Smooth muscle cell (in vitro differentiated cells): Measurements from ENCODE around the gene FAM111A. TPM values are rescaled to one million over a fixed set of nuclear protein-coding genes. Genes with fewer than 3 reads are reported as not detected.

Experiments
- DNase-seq: peaks from one replicate; lab custom pipeline; 2025; ENCODE audit not compliant: unreplicated experiment; lab: John Stamatoyannopoulos, UW
- H2AFZ ChIP-seq: fragments of 200-600 bp; sonication (generic); 2 replicates; pipeline ENCODE4 v1.6.0; 2016; ENCODE audit warnings: antibody characterized with exemption, low read depth, mild to moderate bottlenecking
- H3F3A ChIP-seq: fragments of 200-600 bp; sonication (generic); 2 replicates; pipeline ENCODE4 v1.6.0; 2017; ENCODE audit warnings: antibody characterized with exemption, low read depth
- H3K27ac ChIP-seq: fragments of 200-600 bp; sonication (generic); 2 replicates; pipeline ENCODE4 v1.5.1; 2016; ENCODE audit warnings: low read depth, mild to moderate bottlenecking
- H3K27me3 ChIP-seq: fragments of 200-600 bp; sonication (generic); 2 replicates; pipeline ENCODE4 v1.6.1; 2016; ENCODE audit warnings: low read depth, mild to moderate bottlenecking
- H3K36me3 ChIP-seq: fragments of 200-600 bp; sonication (generic); 2 replicates; pipeline ENCODE4 v1.5.1; 2016; ENCODE audit warnings: low read depth
- H3K4me1 ChIP-seq: fragments of 200-600 bp; sonication (generic); 2 replicates; pipeline ENCODE4 v1.5.1; 2016; ENCODE audit warnings: low read depth
- H3K4me2 ChIP-seq: fragments of 200-600 bp; sonication (generic); 2 replicates; pipeline ENCODE4 v1.6.0; 2016; ENCODE audit warnings: mild to moderate bottlenecking
- H3K4me3 ChIP-seq: fragments of 200-600 bp; sonication (generic); 2 replicates; pipeline ENCODE4 v1.5.1; 2016; ENCODE audit warnings: mild to moderate bottlenecking
- H3K79me2 ChIP-seq: fragments of 200-600 bp; sonication (generic); 2 replicates; pipeline ENCODE4 v1.6.0; 2016; ENCODE audit warnings: low read depth, mild to moderate bottlenecking
- H3K9ac ChIP-seq: fragments of 200-600 bp; sonication (generic); 2 replicates; pipeline ENCODE4 v1.6.0; 2016; ENCODE audit warnings: low read depth
- H3K9me3 ChIP-seq: fragments of 200-600 bp; sonication (generic); replicated peaks from 2 replicates; pipeline ENCODE4 v1.5.1; 2016; ENCODE audit warnings: low read depth
- H4K20me1 ChIP-seq: fragments of 200-600 bp; sonication (generic); 2 replicates; pipeline ENCODE4 v1.6.0; 2016; ENCODE audit warnings: low read depth
- WGBS: methylation state at CpG from one replicate; pipeline ENCODE4 v1.1.7; 2016; ENCODE audit warnings: low lambda C conversion rate; 5-methylcytosine and 5-hydroxymethylcytosine counted together
- polyA plus RNA-seq: library from polyadenylated mRNA; unstranded; fragments of >200 nt; fragmentation: Nextera tagmentation; extraction: Ambion mirVana; gene quantifications from 2 replicates; pipeline ENCODE4 v1.2.1, GENCODE V29; 2016
- total RNA-seq: library from RNA; depleted of rRNA; stranded (reverse); fragments of >200 nt; gene quantifications from 2 replicates; pipeline ENCODE4 v1.2.3, GENCODE V29; 2014
- TF ChIP-seq, protein P1 (sequence below): fragments of 200-600 bp; sonication (generic); IDR thresholded peaks from 2 replicates; pipeline ENCODE4 v1.5.1; 2017; ENCODE audit warnings: borderline replicate concordance, mild to moderate bottlenecking, antibody characterized with exemption; ENCODE audit not compliant: insufficient read depth, poor library complexity, severe bottlenecking

The FAM111A gene
- total and polyA plus RNA-seq, 2 experiments from 2014 or later, result 6.2 to 14.3 TPM

DNA sequence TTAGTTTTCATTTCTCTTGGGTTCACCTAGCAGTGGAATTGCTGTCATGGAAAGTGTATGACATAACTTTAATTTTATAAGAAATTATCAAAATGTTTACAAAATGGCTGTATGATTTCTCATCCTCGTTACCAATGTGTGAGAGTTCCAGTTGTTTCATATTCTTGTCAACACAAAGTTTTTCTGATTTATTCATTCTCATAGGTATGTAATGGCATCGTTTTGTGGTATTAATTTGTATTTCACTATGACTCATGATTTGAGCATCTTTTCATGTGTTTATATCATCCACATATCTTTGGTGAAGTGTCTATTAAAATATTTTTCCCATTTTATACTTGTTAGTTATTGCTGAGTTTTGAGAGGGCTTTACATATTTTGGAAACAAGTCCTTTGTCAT, 30.2 kb upstream of the FAM111A start:
- Histone ChIP-seq H3K79me2 (no peaks in the 10 kb centered on the region), H3K9ac (no peak overlapping the region), H3K9me3 (no peaks in the 10 kb centered on the region), H3K27me3 (no peaks in the 10 kb centered on the region), H3K4me2 (no peak overlapping the region), H3K4me1 (peaks cover 3% of the 10 kb centered on the region), H3K27ac (no peak overlapping the region), H3K4me3 (no peak overlapping the region), H4K20me1 (no peaks in the 10 kb centered on the region), H3K36me3 (no peaks in the 10 kb centered on the region), H2AFZ (no peak overlapping the region), H3F3A (no peaks in the 10 kb centered on the region)
- no peak for DNase-seq
- TF ChIP-seq, protein P1, sequence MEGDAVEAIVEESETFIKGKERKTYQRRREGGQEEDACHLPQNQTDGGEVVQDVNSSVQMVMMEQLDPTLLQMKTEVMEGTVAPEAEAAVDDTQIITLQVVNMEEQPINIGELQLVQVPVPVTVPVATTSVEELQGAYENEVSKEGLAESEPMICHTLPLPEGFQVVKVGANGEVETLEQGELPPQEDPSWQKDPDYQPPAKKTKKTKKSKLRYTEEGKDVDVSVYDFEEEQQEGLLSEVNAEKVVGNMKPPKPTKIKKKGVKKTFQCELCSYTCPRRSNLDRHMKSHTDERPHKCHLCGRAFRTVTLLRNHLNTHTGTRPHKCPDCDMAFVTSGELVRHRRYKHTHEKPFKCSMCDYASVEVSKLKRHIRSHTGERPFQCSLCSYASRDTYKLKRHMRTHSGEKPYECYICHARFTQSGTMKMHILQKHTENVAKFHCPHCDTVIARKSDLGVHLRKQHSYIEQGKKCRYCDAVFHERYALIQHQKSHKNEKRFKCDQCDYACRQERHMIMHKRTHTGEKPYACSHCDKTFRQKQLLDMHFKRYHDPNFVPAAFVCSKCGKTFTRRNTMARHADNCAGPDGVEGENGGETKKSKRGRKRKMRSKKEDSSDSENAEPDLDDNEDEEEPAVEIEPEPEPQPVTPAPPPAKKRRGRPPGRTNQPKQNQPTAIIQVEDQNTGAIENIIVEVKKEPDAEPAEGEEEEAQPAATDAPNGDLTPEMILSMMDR, result no peak
- 89% methylated on average over 2 of the region's 2 CpGs for WGBS

DNA sequence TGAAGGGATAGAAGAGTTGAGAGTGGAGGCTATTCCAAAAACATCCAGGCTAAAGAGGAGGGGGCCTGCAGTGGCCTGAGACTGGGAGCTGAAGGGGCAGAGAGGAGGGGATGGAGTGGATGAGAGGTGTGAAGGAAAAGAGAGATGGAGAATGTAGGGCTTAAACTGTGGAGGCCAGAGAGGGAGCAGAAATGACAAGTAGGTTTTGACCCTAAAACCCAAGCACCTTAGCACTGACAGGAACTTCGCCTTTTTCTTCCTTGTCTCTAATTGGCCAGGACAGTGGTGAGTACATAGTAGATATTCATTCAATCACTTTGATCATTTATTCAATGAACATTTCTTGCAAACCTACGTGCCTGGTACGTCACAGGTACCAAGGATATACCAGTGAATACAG, 28.3 kb upstream of the FAM111A start:
- H3K36me3 ChIP-seq, result no peaks in the 10 kb centered on the region
- no peak overlapping the region for H3K27ac ChIP-seq
- H3K9me3 ChIP-seq, result peaks cover 8% of the 10 kb centered on the region
- TF ChIP-seq, protein P1, result no peak
- no peaks in the 10 kb centered on the region for H3K79me2 ChIP-seq
- H3F3A ChIP-seq, result no peaks in the 10 kb centered on the region
- no peak overlapping the region for H2AFZ ChIP-seq
- H3K4me1 ChIP-seq, result no peaks in the 10 kb centered on the region
- no peak overlapping the region for H3K9ac ChIP-seq
- 99% methylated on average over 3 of the region's 3 CpGs for WGBS
- no peak for DNase-seq
- no peak overlapping the region for H3K4me2 ChIP-seq
- H4K20me1 ChIP-seq, result no peaks in the 10 kb centered on the region
- no peak overlapping the region for H3K4me3 ChIP-seq
- H3K27me3 ChIP-seq, result no peaks in the 10 kb centered on the region

DNA sequence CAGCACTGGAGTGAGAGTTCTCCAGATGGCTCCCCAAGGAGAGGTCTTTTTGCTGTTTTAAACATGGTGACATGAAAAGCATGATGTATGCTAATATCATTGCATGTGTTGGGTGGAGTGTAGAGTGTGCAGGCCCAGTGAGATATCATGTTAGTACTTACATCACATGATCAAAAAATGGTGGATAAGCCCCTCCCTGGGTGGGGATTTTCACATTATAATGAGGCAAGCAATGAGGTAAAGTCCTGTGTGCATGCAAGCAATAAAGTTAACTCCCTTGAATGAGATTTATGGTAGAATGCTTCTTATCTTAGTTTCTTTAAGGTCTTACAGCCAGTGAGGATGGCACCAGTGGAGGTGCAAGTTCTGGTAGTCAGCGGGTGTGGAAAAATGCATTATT, 27.1 kb upstream of the FAM111A start:
- TF ChIP-seq, protein P1, result no peak
- Histone ChIP-seq H3K36me3 (no peaks in the 10 kb centered on the region), H2AFZ (no peak overlapping the region), H3K9ac (no peak overlapping the region), H3K4me3 (no peak overlapping the region), H3K27ac (no peak overlapping the region), H3K27me3 (no peaks in the 10 kb centered on the region), H3K79me2 (no peaks in the 10 kb centered on the region), H4K20me1 (no peaks in the 10 kb centered on the region), H3K4me1 (no peaks in the 10 kb centered on the region), H3K4me2 (no peak overlapping the region), H3K9me3 (peaks cover 8% of the 10 kb centered on the region), H3F3A (no peaks in the 10 kb centered on the region)
- DNase-seq, result no peak
- 100% methylated on average over 1 of the region's 1 CpG for WGBS

DNA sequence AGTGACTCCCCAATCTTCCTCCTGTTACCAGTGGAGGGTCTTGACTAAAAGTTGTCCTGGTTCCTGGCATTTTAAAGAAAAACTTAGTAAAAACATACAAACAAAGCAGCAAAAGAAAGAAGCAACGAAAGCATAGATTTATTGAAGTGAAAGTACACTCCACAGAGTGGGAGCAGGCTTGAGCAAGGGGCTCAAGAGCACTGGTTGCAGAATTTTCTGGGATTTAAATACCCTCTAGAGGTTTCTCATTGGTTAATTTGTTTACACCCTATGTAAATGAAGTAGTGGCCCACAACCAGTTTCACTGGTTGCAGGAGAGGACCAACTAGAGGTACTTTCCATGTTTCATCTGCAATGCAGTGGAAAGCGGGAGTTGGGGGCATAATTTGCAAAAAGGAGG, 24.9 kb upstream of the FAM111A start:
- TF ChIP-seq, protein P1, result no peak
- WGBS, result 93% methylated on average over 2 of the region's 2 CpGs
- no peak overlapping the region for H3K4me2 ChIP-seq

More for the DNA sequence above, 24.9 kb upstream of the FAM111A start:
- no peak overlapping the region for H3K4me3 ChIP-seq
- H3K36me3 ChIP-seq, result no peaks in the 10 kb centered on the region
- H4K20me1 ChIP-seq, result no peaks in the 10 kb centered on the region
- H3K9me3 ChIP-seq, result peaks cover 8% of the 10 kb centered on the region
- no peak overlapping the region for H2AFZ ChIP-seq
- no peak overlapping the region for H3K27ac ChIP-seq
- no peaks in the 10 kb centered on the region for H3F3A ChIP-seq
- H3K27me3 ChIP-seq, result no peaks in the 10 kb centered on the region
- DNase-seq, result no peak
- no peaks in the 10 kb centered on the region for H3K4me1 ChIP-seq
- H3K9ac ChIP-seq, result no peak overlapping the region
- no peaks in the 10 kb centered on the region for H3K79me2 ChIP-seq
